Measurements from ENCODE around the gene ELOVL5. TPM values are rescaled to one million over a fixed set of nuclear protein-coding genes. Genes with fewer than 3 reads are reported as not detected.

The ELOVL5 gene
- total and polyA plus RNA-seq, 2 donors (not counting 1 experiment from before 2014, with no cell fraction given) = 128 to 144 TPM

- Mint-ChIP-seq H3K9me3 (ENCODE audit: insufficient read depth) (no peaks in the 10 kb centered on the region), H3K27me3 (no peaks in the 10 kb centered on the region), H3K4me3 (peak overlapping the region; percentile 44), H3K4me1 (peaks cover 86% of the 10 kb centered on the region), H3K27ac (peak overlapping the region; percentile 67)
- Histone ChIP-seq H3K9me3 (ENCODE audit: control extremely low read depth in 1 of 3, control insufficient read depth in 2 of 3, insufficient read depth in 1 of 3, low read length in 2 of 3) (peaks cover 0 to 4% (median 0%) of the 10 kb centered on the region in 3 donors), H4K20me1 (ENCODE audit: control insufficient read depth, insufficient read depth, low read length, poor library complexity, severe bottlenecking) (no peaks in the 10 kb centered on the region), H3K27ac (ENCODE audit: low read length in 2 of 2) (peak overlapping the region in 1 of 2 donors; percentile 68), H3K4me1 (ENCODE audit: control insufficient read depth in 2 of 2, insufficient read depth in 2 of 2, low read length in 2 of 2) (peaks cover 77 to 80% of the 10 kb centered on the region in 2 donors), H3K4me2 (replicated peaks; ENCODE audit: low read depth, low read length, poor library complexity, severe bottlenecking) (peak overlapping the region; percentile 6), H3K27me3 (replicated peaks in 1 of 4; ENCODE audit: control extremely low read depth in 1 of 4, control insufficient read depth in 3 of 4, insufficient read depth in 4 of 4, low read length in 3 of 4) (no peaks in the 10 kb centered on the region), H3K4me3 (ENCODE audit: control extremely low read depth in 1 of 5, extremely low read depth in 1 of 5, insufficient read depth in 1 of 5, low read depth in 2 of 5, low read length in 4 of 5) (no peak overlapping the region), H2AFZ (ENCODE audit: insufficient read depth, low read depth, low read length, poor library complexity, severe bottlenecking) (no peak overlapping the region), H3K9ac (ENCODE audit: low read length) (no peak overlapping the region), H3K79me2 (ENCODE audit: control insufficient read depth, insufficient read depth, low read length) (peaks cover 91% of the 10 kb centered on the region), H3K36me3 (replicated peaks in 1 of 2; ENCODE audit: control extremely low read depth in 1 of 2, control insufficient read depth in 1 of 2, extremely low read depth in 1 of 2, insufficient read depth in 2 of 2, low read length in 1 of 2) (peaks cover 19 to 54% of the 10 kb centered on the region in 2 experiments)
- TF ChIP-seq CTCF (IDR thresholded peaks at IDR 0.05) (no peak), EZH2 (IDR thresholded peaks at IDR 0.05; ENCODE audit: borderline replicate concordance, insufficient read depth, low read depth, low read length, poor library complexity, severe bottlenecking) (no peak)
- no peak for DNase-seq
- ChIA-PET POLR2A (interaction anchor here (0.6 kb wide), 1 partner anchor 14 kb away, joined by 3 read pairs; no protein-coding TSS in a partner anchor), CTCF (interaction anchor here (1.0 to 3.1 kb wide), 5 partner anchors 9 to 151 kb away, joined by 3 to 15 read pairs (median 4); no protein-coding TSS in a partner anchor)
- no peak for ATAC-seq (ENCODE audit: low read depth)
- intact Hi-C loops (cut with micrococcal nuclease) = no loop called here
- WGBS (ENCODE audit: insufficient coverage) = no CpG with 5 or more reads among the region's 4 CpGs
These were observed 63.8 kb downstream of the ELOVL5 start for GRCh38 chr6:53284901-53285300.

GRCh38 chr6:53282741-53283140, 66.0 kb downstream of the ELOVL5 start:
- WGBS (ENCODE audit: insufficient coverage) = no CpG with 5 or more reads among the region's 2 CpGs
- Histone ChIP-seq H3K4me1 (ENCODE audit: control insufficient read depth in 2 of 2, insufficient read depth in 2 of 2, low read length in 2 of 2) (peaks cover 67 to 69% of the 10 kb centered on the region in 2 donors), H3K9ac (ENCODE audit: low read length) (no peak overlapping the region), H2AFZ (ENCODE audit: insufficient read depth, low read depth, low read length, poor library complexity, severe bottlenecking) (no peak overlapping the region), H3K9me3 (ENCODE audit: control extremely low read depth in 1 of 3, control insufficient read depth in 2 of 3, insufficient read depth in 1 of 3, low read length in 2 of 3) (peaks cover 0 to 4% (median 0%) of the 10 kb centered on the region in 3 donors), H3K79me2 (ENCODE audit: control insufficient read depth, insufficient read depth, low read length) (peaks cover 93% of the 10 kb centered on the region), H3K36me3 (replicated peaks in 1 of 2; ENCODE audit: control extremely low read depth in 1 of 2, control insufficient read depth in 1 of 2, extremely low read depth in 1 of 2, insufficient read depth in 2 of 2, low read length in 1 of 2) (peaks cover 7 to 54% of the 10 kb centered on the region in 2 experiments), H3K4me2 (replicated peaks; ENCODE audit: low read depth, low read length, poor library complexity, severe bottlenecking) (peak overlapping the region; percentile 63), H3K4me3 (ENCODE audit: control extremely low read depth in 1 of 5, extremely low read depth in 1 of 5, insufficient read depth in 1 of 5, low read depth in 2 of 5, low read length in 4 of 5) (peak overlapping the region in 1 of 5 experiments; percentile 4), H3K27me3 (replicated peaks in 1 of 4; ENCODE audit: control extremely low read depth in 1 of 4, control insufficient read depth in 3 of 4, insufficient read depth in 4 of 4, low read length in 3 of 4) (no peaks in the 10 kb centered on the region), H3K27ac (ENCODE audit: low read length in 2 of 2) (peak overlapping the region; percentile 56 to 79), H4K20me1 (ENCODE audit: control insufficient read depth, insufficient read depth, low read length, poor library complexity, severe bottlenecking) (no peaks in the 10 kb centered on the region)
- H3K27ac Mint-ChIP-seq = peak overlapping the region; percentile 87
- TF ChIP-seq CTCF (IDR thresholded peaks at IDR 0.05) (no peak), EZH2 (IDR thresholded peaks at IDR 0.05; ENCODE audit: borderline replicate concordance, insufficient read depth, low read depth, low read length, poor library complexity, severe bottlenecking) (no peak)
- POLR2A ChIA-PET = no interaction called here
- peak overlapping the region; percentile 32 for H3K4me3 Mint-ChIP-seq
- H3K4me1 Mint-ChIP-seq = peaks cover 85% of the 10 kb centered on the region
- CTCF ChIA-PET = interaction anchor here (1.5 to 3.1 kb wide), 2 partner anchors 11 to 111 kb away, joined by 3 to 15 read pairs; no protein-coding TSS in a partner anchor
- no peaks in the 10 kb centered on the region for H3K27me3 Mint-ChIP-seq
- no peaks in the 10 kb centered on the region for H3K9me3 Mint-ChIP-seq (ENCODE audit: insufficient read depth)
- DNase-seq = no peak
- intact Hi-C loops (cut with micrococcal nuclease) = no loop called here
- ATAC-seq (ENCODE audit: low read depth) = no peak
